Bronchial epithelial cell (primary cell): ENCODE results near the gene HECW1. TPM values are rescaled to one million over a fixed set of nuclear protein-coding genes. Genes with fewer than 3 reads are reported as not detected.
A peak's percentile ranks its signal among the peaks of the same experiment; 100 is the strongest.

Experiments used
- DNase-seq: peaks from one replicate; pipeline ENCODE4 v3.0.0-alpha.2; 2010; ENCODE audit warnings: low read depth
- FAIRE-seq: peaks from 2 replicates; lab custom pipeline; 2011; peaks lifted over from hg19 to GRCh38; lab: Jason Lieb, UNC
- H3K27me3 ChIP-seq: 2 replicates; pipeline ENCODE4 v1.5.1; 2011; ENCODE audit warnings: low read length; ENCODE audit not compliant: control insufficient read depth, insufficient read depth
- H3K36me3 ChIP-seq: 2 replicates; pipeline ENCODE4 v1.5.1; 2011; ENCODE audit warnings: low read length; ENCODE audit not compliant: control insufficient read depth, insufficient read depth
- H3K4me3 ChIP-seq: 2 replicates; pipeline ENCODE4 v1.5.1; 2011; ENCODE audit warnings: mild to moderate bottlenecking, low read depth, low read length, control low read depth
- CTCF ChIP-seq: IDR thresholded peaks from 2 replicates; pipeline ENCODE4 v1.5.1; 2011; ENCODE audit warnings: mild to moderate bottlenecking, moderate library complexity, low read length, control low read depth, inconsistent platforms; ENCODE audit not compliant: insufficient read depth, severe bottlenecking
- total RNA-seq: library from RNA; depleted of rRNA; stranded (reverse); fragments of >200 nt; gene quantifications from 2 replicates; pipeline ENCODE4 v1.2.1, GENCODE V29; 2014

The HECW1 gene
- total RNA-seq, 1 donor from 2014 or later = under 0.01 TPM

- FAIRE-seq = no peak
- Histone ChIP-seq H3K4me3 (no peak overlapping the region), H3K27me3 (no peaks in the 10 kb centered on the region), H3K36me3 (no peaks in the 10 kb centered on the region)
- DNase-seq = no peak
- TF ChIP-seq CTCF = no peak
Measured at GRCh38 chr7:43372676-43373355, 260.4 kb downstream of the HECW1 start.

- no peak overlapping the region for H3K4me3 ChIP-seq
- no peak for TF ChIP-seq CTCF
- DNase-seq = no peak
- FAIRE-seq = no peak
- no peaks in the 10 kb centered on the region for H3K27me3 ChIP-seq
- H3K36me3 ChIP-seq = no peaks in the 10 kb centered on the region
Measured at GRCh38 chr7:43377196-43377960, 264.9 kb downstream of the HECW1 start.

DNA sequence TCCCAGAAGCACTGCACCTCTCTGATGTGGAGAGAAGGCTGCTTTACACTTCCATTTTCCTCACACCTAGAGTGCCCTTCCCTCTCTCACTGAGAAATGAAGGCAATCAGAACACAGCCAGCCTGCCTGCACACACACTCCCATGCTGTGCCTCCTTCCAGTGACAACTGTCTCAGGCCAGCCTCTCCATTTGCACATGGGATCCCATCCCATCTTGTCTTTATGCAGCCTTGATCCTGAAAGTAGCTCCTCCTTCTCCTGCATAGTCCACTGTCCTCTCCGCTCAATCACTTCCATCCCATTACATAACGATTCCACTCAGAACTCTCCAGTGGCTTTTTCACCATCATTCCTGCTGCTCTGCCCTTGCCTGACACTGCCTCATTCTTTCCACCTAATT is 266.8 kb downstream of the HECW1 start:
- Histone ChIP-seq H3K27me3 (no peaks in the 10 kb centered on the region), H3K36me3 (no peaks in the 10 kb centered on the region), H3K4me3 (no peak overlapping the region)
- TF ChIP-seq CTCF = no peak
- FAIRE-seq (no peak), DNase-seq (no peak)

DNA sequence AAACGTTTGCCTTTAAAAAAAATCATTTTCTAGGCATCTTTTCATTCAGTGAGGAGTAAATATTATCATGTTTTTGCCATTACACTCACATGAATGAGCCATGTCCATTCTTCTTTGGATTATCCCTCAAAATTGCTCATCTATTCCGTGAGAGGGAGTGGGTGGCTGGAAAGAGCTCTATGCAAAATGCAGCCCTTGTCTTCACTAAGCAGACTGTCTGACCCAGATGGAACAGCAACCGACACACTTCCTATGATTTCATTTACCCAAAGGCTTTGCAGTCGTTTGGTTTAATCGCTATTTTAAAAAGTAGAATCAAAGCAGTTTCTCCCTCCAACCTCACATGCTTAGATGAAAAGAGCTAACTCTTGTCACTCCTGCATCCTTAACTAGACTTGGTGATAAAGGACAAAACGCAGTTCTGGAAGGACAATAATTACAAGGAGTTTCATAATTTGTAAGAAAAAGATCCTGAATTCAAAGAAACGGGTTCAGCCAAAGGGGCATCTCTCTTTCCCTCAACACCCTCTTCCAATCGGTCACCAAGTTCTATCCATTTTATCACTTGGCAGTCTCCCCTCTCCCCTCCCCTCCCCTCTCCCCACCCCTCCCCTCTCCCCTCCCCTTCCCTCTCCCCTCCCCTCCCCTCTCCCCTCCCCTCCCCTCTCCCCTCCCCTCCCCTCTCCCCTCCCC is 272.3 kb downstream of the HECW1 start:
- TF ChIP-seq CTCF = no peak
- no peak overlapping the region for H3K4me3 ChIP-seq
- H3K27me3 ChIP-seq = no peaks in the 10 kb centered on the region
- no peaks in the 10 kb centered on the region for H3K36me3 ChIP-seq
- FAIRE-seq (no peak), DNase-seq (no peak)

GRCh38 chr7:43385309-43385680 is 272.8 kb downstream of the HECW1 start:
- Histone ChIP-seq H3K36me3 (no peaks in the 10 kb centered on the region), H3K4me3 (no peak overlapping the region), H3K27me3 (no peaks in the 10 kb centered on the region)
- DNase-seq = peak; percentile 91
- no peak for FAIRE-seq
- no peak for TF ChIP-seq CTCF
